HCT116 (cell line): Measurements from ENCODE around the gene CNGA3. TPM values are rescaled to one million over a fixed set of nuclear protein-coding genes. Genes with fewer than 3 reads are reported as not detected.

ENCODE experiments used
- ATAC-seq: fragments of 200-7000 bp; cut with Tn5 transposase; 2 replicates; pipeline ENCODE4 v1.9.1; 2020; ENCODE audit warnings: mild to moderate bottlenecking, moderate library complexity
- BruUV-seq: library from RNA; stranded (reverse); fragments of 400-500 nt; replicated peaks from 2 replicates; lab custom pipeline; 2021; lab: Mats Ljungman, UMichigan
- CTCF ChIA-PET: fragments of 300-600 bp; sonication (Branson Sonifier 250); formaldehyde crosslinking; loops from one replicate; lab custom pipeline; 2021; ENCODE audit warnings: antibody characterized with exemption; lab: Charles Lee
- POLR2A ChIA-PET: fragments of 300-600, 350-600 bp; sonication (Branson Sonifier 250); formaldehyde crosslinking; loops from one replicate; lab custom pipeline; 2021; ENCODE audit warnings: antibody characterized with exemption; lab: Charles Lee
- RAD21 ChIA-PET, 2 experiments: fragments of 300-600 bp; sonication (Branson Sonifier 250); formaldehyde crosslinking; loops; one replicate each; lab custom pipeline; 2023; ENCODE audit warnings: low total read pairs in 2 of 2; ENCODE audit not compliant: uncharacterized antibody in 2 of 2, unreplicated experiment in 2 of 2, low non-redundant PET in 1 of 2; lab: Charles Lee
- DNase-seq: peaks from one replicate; pipeline ENCODE4 v3.0.0-alpha.2; 2010; ENCODE audit warnings: low read depth, low spot score
- H2AFZ ChIP-seq: fragments of 200-600 bp; shearing (Covaris generic), sonication (generic); 2 replicates; pipeline ENCODE4 v1.6.1; 2017; ENCODE audit warnings: low read depth, mixed run types, mixed read lengths, antibody characterized with exemption, low read length; ENCODE audit not compliant: poor library complexity, severe bottlenecking
- H3K27ac ChIP-seq: 2 replicates; pipeline ENCODE4 v1.5.1; 2012; ENCODE audit warnings: low read depth, low read length
- H3K27me3 ChIP-seq: fragments of 200-600 bp; sonication (generic); 2 replicates; pipeline ENCODE4 v1.6.1; 2016; ENCODE audit warnings: mixed run types, low read length, mixed read lengths; ENCODE audit not compliant: insufficient read depth
- H3K36me3 ChIP-seq, 2 experiments: fragments of 200-500 bp in 1 of 2; fragments of 200-600 bp in 1 of 2; sonication (Bioruptor generic) in 1 of 2; sonication (generic) in 1 of 2; 2 replicates each; pipeline versions ENCODE4 v1.5.1 to v1.6.1; 2014 to 2016; ENCODE audit warnings: low read length in 2 of 2, inconsistent platforms in 1 of 2, mixed read lengths in 1 of 2, mixed run types in 1 of 2; ENCODE audit not compliant: insufficient read depth in 2 of 2, control insufficient read depth in 1 of 2
- H3K4me1 ChIP-seq, 2 experiments: fragments of 200-600 bp in 1 of 2; sonication (generic) in 1 of 2; 2 replicates each; pipeline versions ENCODE4 v1.5.1 to v1.6.1; 2012 to 2017; ENCODE audit warnings: low read length in 2 of 2, inconsistent platforms in 1 of 2, mild to moderate bottlenecking in 1 of 2, mixed read lengths in 1 of 2, mixed run types in 1 of 2, moderate library complexity in 1 of 2; ENCODE audit not compliant: insufficient read depth in 2 of 2, control insufficient read depth in 1 of 2
- H3K4me2 ChIP-seq: fragments of 200-600 bp; sonication (generic); 2 replicates; pipeline ENCODE4 v1.6.1; 2017; ENCODE audit warnings: mixed run types, low read length, mixed read lengths
- H3K4me3 ChIP-seq, 2 experiments: fragments of 200-600 bp in 1 of 2; sonication (generic) in 1 of 2; replicated peaks in 1 of 2; 2 replicates each; pipeline ENCODE4 v1.5.1; 2011 to 2016; ENCODE audit warnings: low read length in 2 of 2, control low read depth in 1 of 2, low read depth in 1 of 2, mild to moderate bottlenecking in 1 of 2, mixed read lengths in 1 of 2, mixed run types in 1 of 2
- H3K79me2 ChIP-seq: fragments of 200-600 bp; sonication (generic); 2 replicates; pipeline ENCODE4 v1.6.1; 2017; ENCODE audit warnings: mild to moderate bottlenecking, mixed run types, low read length, moderate library complexity, mixed read lengths; ENCODE audit not compliant: insufficient read depth
- H3K9ac ChIP-seq: fragments of 200-600 bp; sonication (generic); 2 replicates; pipeline ENCODE4 v1.6.1; 2016; ENCODE audit warnings: low read length, mixed read lengths
- H3K9me2 ChIP-seq: fragments of 200-600 bp; sonication (generic), shearing (Covaris generic); 2 replicates; pipeline ENCODE4 v1.6.1; 2017; ENCODE audit warnings: mixed run types, mild to moderate bottlenecking, moderate library complexity; ENCODE audit not compliant: insufficient read depth
- H3K9me3 ChIP-seq, 2 experiments: fragments of 200-500 bp in 1 of 2; fragments of 200-600 bp in 1 of 2; sonication (Bioruptor generic) in 1 of 2; sonication (generic) in 1 of 2; 2 replicates each; pipeline ENCODE4 v1.6.1; 2014 to 2017; ENCODE audit warnings: low read length in 2 of 2, mixed read lengths in 2 of 2, inconsistent platforms in 1 of 2, low read depth in 1 of 2, mild to moderate bottlenecking in 1 of 2, mixed run types in 1 of 2, moderate library complexity in 1 of 2; ENCODE audit not compliant: control insufficient read depth in 1 of 2, insufficient read depth in 1 of 2
- H4K20me1 ChIP-seq: fragments of 200-600 bp; sonication (generic), shearing (Covaris generic); 2 replicates; pipeline ENCODE4 v1.6.1; 2017; ENCODE audit warnings: mixed run types, mild to moderate bottlenecking, moderate library complexity; ENCODE audit not compliant: insufficient read depth
- CBX3 ChIP-seq: IDR thresholded peaks from 2 replicates; pipeline ENCODE4 v1.6.1; 2012; ENCODE audit warnings: low read depth
- CEBPB ChIP-seq: IDR thresholded peaks from 2 replicates; pipeline ENCODE4 v1.6.1; 2012; ENCODE audit warnings: low read depth
- EGR1 ChIP-seq: IDR thresholded peaks from 2 replicates; pipeline ENCODE4 v1.6.1; 2012; ENCODE audit warnings: low read depth
- ELF1 ChIP-seq: IDR thresholded peaks from 2 replicates; pipeline ENCODE4 v1.6.1; 2012; ENCODE audit warnings: low read depth, borderline replicate concordance
- JUND ChIP-seq: IDR thresholded peaks from 2 replicates; pipeline ENCODE4 v1.6.1; 2012
- SIN3A ChIP-seq: IDR thresholded peaks from 2 replicates; pipeline ENCODE4 v1.6.1; 2012; ENCODE audit warnings: low read depth
- ZFX ChIP-seq: fragments of 450-650 bp; IDR thresholded peaks from 2 replicates; pipeline ENCODE4 v1.6.1; 2017
- ZNF274 ChIP-seq: fragments of 200-500 bp; sonication (Bioruptor generic); IDR thresholded peaks from 2 replicates; pipeline ENCODE4 v1.6.1; 2014; ENCODE audit warnings: mild to moderate bottlenecking, low read depth, low read length, inconsistent platforms
- intact Hi-C: fragments of 100-400 bp; cut with micrococcal nuclease; formaldehyde crosslinking; loops from 2 replicates; pipeline ENCODE4 v1.10.0; 2022
- total RNA-seq: library from RNA; stranded (reverse); gene quantifications from one replicate; pipeline ENCODE4 v1.2.1, GENCODE V29; 2021; ENCODE audit not compliant: unreplicated experiment
- TF ChIP-seq, protein P1 (sequence below): IDR thresholded peaks from 2 replicates; pipeline ENCODE4 v1.6.1; 2011; ENCODE audit warnings: mild to moderate bottlenecking, low read length, moderate library complexity; ENCODE audit not compliant: insufficient replicate concordance; ENCODE audit errors: extremely low read depth
- TF ChIP-seq, protein P2 (sequence below): IDR thresholded peaks from 2 replicates; pipeline ENCODE4 v1.6.1; 2012; ENCODE audit warnings: low read depth

The CNGA3 gene
- total RNA-seq, 1 experiment from 2014 or later: not detected

DNA sequence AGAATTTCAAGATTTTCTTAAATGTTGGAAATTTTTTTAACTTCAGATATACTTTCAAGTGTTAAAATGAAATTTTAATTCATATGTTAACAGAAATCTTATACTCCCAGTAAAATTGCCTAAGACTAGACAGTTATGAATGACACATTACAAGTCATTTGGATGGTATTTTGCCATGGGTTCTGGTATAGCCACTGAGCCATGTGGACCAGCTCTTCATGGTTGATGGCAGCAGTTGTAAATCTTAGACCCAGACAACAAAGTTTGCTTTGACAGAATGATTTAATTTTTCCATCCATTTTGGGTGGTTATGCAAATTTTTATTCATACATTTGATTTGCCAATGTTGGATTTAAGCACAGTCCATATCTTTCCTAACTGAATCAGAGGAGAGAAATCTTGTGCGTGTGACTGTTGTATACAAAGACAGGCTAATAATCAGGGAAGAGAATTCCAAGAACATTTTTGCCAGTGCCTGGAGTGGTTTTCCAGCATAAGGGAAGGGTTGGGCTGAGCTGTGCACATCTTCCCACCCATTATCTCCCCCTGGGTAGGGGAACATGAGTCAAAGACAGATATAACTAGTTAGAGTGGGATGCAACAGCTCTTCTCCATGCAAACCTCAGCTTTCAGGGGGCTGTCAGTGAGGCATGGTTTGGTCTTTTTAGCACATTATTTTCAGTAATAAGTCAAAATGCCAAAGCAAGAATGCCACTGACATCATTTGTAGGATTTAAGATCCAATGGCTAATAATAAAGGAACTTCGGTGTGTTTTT, 70.3 kb downstream of the CNGA3 start:
- CTCF ChIA-PET: no interaction called here
- no peaks in the 10 kb centered on the region for H4K20me1 ChIP-seq
- POLR2A ChIA-PET: no interaction called here
- H2AFZ ChIP-seq: no peak overlapping the region
- no peaks in the 10 kb centered on the region for H3K36me3 ChIP-seq
- no peaks in the 10 kb centered on the region for H3K9me2 ChIP-seq
- H3K9ac ChIP-seq: no peak overlapping the region
- no TSS peak for BruUV-seq
- peaks cover 0 to 4% of the 10 kb centered on the region in 2 experiments; a peak in 2 of 4 replicates for H3K9me3 ChIP-seq
- intact Hi-C loops: no loop called here
- no peak overlapping the region for H3K4me3 ChIP-seq
- TF ChIP-seq EGR1 (no peak), JUND (no peak), ZNF274 (no peak), CBX3 (no peak)
- TF ChIP-seq, protein P1, sequence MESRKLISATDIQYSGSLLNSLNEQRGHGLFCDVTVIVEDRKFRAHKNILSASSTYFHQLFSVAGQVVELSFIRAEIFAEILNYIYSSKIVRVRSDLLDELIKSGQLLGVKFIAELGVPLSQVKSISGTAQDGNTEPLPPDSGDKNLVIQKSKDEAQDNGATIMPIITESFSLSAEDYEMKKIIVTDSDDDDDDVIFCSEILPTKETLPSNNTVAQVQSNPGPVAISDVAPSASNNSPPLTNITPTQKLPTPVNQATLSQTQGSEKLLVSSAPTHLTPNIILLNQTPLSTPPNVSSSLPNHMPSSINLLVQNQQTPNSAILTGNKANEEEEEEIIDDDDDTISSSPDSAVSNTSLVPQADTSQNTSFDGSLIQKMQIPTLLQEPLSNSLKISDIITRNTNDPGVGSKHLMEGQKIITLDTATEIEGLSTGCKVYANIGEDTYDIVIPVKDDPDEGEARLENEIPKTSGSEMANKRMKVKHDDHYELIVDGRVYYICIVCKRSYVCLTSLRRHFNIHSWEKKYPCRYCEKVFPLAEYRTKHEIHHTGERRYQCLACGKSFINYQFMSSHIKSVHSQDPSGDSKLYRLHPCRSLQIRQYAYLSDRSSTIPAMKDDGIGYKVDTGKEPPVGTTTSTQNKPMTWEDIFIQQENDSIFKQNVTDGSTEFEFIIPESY: no peak
- no peak overlapping the region for H3K4me2 ChIP-seq
- DNase-seq: no peak
- no peaks in the 10 kb centered on the region for H3K79me2 ChIP-seq
- H3K4me1 ChIP-seq: peaks cover 0 to 3% of the 10 kb centered on the region in 2 experiments; a peak in 1 of 4 replicates
- ATAC-seq: no peak
- no peaks in the 10 kb centered on the region for H3K27me3 ChIP-seq
- RAD21 ChIA-PET: no interaction called here
- H3K27ac ChIP-seq: no peak overlapping the region

DNA sequence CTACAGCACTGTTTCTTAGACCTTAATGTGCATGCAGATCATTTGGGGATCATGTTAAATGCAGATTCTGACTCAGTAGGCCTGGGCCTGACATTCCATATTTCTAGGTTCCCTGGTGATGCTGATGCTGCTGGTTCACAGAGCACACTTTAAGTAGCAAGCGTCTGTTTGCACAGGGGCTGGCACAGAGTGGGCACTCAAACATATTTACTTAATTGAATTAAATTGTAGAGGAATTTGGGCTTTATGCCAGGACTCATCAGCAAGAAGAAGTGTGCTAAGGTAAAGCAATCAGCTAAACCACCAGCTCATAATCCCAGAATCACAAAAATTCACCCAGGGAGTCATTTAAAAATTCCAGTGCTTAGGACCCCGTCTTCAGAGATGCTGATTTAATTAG, 73.3 kb downstream of the CNGA3 start:
- H3K79me2 ChIP-seq: no peaks in the 10 kb centered on the region
- intact Hi-C loops: no loop called here
- no peak overlapping the region for H3K4me2 ChIP-seq
- RAD21 ChIA-PET: no interaction called here
- no peaks in the 10 kb centered on the region for H3K4me1 ChIP-seq
- POLR2A ChIA-PET: no interaction called here
- ATAC-seq (no peak), DNase-seq (no peak)
- H3K9me3 ChIP-seq: peaks cover 4 to 5% of the 10 kb centered on the region in 2 experiments; a peak in 3 of 4 replicates
- BruUV-seq: no TSS peak
- TF ChIP-seq ZFX (no peak), SIN3A (no peak), ELF1 (no peak), CEBPB (no peak)
- TF ChIP-seq, protein P2, sequence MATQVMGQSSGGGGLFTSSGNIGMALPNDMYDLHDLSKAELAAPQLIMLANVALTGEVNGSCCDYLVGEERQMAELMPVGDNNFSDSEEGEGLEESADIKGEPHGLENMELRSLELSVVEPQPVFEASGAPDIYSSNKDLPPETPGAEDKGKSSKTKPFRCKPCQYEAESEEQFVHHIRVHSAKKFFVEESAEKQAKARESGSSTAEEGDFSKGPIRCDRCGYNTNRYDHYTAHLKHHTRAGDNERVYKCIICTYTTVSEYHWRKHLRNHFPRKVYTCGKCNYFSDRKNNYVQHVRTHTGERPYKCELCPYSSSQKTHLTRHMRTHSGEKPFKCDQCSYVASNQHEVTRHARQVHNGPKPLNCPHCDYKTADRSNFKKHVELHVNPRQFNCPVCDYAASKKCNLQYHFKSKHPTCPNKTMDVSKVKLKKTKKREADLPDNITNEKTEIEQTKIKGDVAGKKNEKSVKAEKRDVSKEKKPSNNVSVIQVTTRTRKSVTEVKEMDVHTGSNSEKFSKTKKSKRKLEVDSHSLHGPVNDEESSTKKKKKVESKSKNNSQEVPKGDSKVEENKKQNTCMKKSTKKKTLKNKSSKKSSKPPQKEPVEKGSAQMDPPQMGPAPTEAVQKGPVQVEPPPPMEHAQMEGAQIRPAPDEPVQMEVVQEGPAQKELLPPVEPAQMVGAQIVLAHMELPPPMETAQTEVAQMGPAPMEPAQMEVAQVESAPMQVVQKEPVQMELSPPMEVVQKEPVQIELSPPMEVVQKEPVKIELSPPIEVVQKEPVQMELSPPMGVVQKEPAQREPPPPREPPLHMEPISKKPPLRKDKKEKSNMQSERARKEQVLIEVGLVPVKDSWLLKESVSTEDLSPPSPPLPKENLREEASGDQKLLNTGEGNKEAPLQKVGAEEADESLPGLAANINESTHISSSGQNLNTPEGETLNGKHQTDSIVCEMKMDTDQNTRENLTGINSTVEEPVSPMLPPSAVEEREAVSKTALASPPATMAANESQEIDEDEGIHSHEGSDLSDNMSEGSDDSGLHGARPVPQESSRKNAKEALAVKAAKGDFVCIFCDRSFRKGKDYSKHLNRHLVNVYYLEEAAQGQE: no peak
- no peak overlapping the region for H3K9ac ChIP-seq
- H4K20me1 ChIP-seq: no peaks in the 10 kb centered on the region
- H3K36me3 ChIP-seq: no peaks in the 10 kb centered on the region
- no peak overlapping the region for H3K4me3 ChIP-seq
- no peak overlapping the region for H2AFZ ChIP-seq
- H3K9me2 ChIP-seq: no peaks in the 10 kb centered on the region
- H3K27me3 ChIP-seq: no peaks in the 10 kb centered on the region
- no peak overlapping the region for H3K27ac ChIP-seq
- CTCF ChIA-PET: no interaction called here
